Glutamatergic neuron (in vitro differentiated cells): Measurements from ENCODE around the gene FEM1A. TPM values are rescaled to one million over a fixed set of nuclear protein-coding genes. Genes with fewer than 3 reads are reported as not detected.
A peak's percentile ranks its signal among the peaks of the same experiment; 100 is the strongest.
"Not testable (repeated sequence)": the region's sequence is repeated elsewhere in the genome, so short reads cannot be mapped to it uniquely, and the experiment has no call there.

Experiments
- DNase-seq: peaks from one replicate; pipeline ENCODE4 v3.0.0; 2022
- H3K27ac Mint-ChIP-seq: one replicate; pipeline ENCODE4 v1.8.0; 2020; ENCODE audit warnings: mild to moderate bottlenecking, mixed read lengths, inconsistent platforms; ENCODE audit not compliant: unreplicated experiment
- H3K27me3 Mint-ChIP-seq: one replicate; pipeline ENCODE4 v1.8.0; 2020; ENCODE audit warnings: mild to moderate bottlenecking, moderate library complexity, mixed read lengths, inconsistent platforms; ENCODE audit not compliant: unreplicated experiment
- H3K36me3 Mint-ChIP-seq: one replicate; pipeline ENCODE4 v1.8.0; 2020; ENCODE audit warnings: mild to moderate bottlenecking, mixed read lengths, inconsistent platforms; ENCODE audit not compliant: unreplicated experiment
- H3K4me1 Mint-ChIP-seq: one replicate; pipeline ENCODE4 v1.8.0; 2020; ENCODE audit warnings: mild to moderate bottlenecking, low read depth, mixed read lengths, inconsistent platforms; ENCODE audit not compliant: unreplicated experiment
- H3K4me3 Mint-ChIP-seq: one replicate; pipeline ENCODE4 v1.8.0; 2020; ENCODE audit warnings: mild to moderate bottlenecking, mixed read lengths, inconsistent platforms; ENCODE audit not compliant: unreplicated experiment
- H3K9me3 Mint-ChIP-seq: one replicate; pipeline ENCODE4 v1.8.0; 2020; ENCODE audit warnings: mild to moderate bottlenecking, moderate library complexity, mixed read lengths, inconsistent platforms; ENCODE audit not compliant: unreplicated experiment
- CTCF ChIP-seq: fragments of 200-600 bp; sonication (generic); IDR thresholded peaks from one replicate; pipeline ENCODE4 v1.5.0; 2021; ENCODE audit not compliant: partially characterized antibody, unreplicated experiment
- total RNA-seq: library from RNA; stranded (reverse); fragmentation: NEBNext Ultra II Directional; extraction: Animal tissue kit (Norgen Biotek cat#: 25700); gene quantifications from one replicate; pipeline ENCODE4 v1.2.1, GENCODE V29; 2021; ENCODE audit not compliant: unreplicated experiment

Gene FEM1A
- total RNA-seq, 1 donor from 2014 or later: 11.3 TPM

DNA sequence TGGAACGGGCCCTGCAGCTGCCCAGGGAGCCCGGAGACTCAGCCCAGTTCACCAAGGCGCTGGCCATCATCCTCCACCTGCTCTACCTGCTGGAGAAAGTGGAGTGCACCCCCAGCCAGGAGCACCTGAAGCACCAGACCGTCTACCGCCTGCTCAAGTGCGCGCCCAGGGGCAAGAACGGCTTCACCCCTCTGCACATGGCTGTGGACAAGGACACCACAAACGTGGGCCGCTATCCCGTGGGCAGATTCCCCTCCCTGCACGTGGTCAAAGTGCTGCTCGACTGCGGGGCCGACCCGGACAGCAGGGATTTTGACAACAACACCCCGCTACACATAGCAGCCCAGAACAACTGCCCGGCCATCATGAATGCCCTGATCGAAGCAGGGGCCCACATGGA lies 1.7 kb downstream of the FEM1A start:
- not testable (repeated sequence) for H3K27me3 Mint-ChIP-seq, H3K27ac Mint-ChIP-seq, H3K4me1 Mint-ChIP-seq, DNase-seq, H3K36me3 Mint-ChIP-seq, H3K9me3 Mint-ChIP-seq
- peak overlapping the region; percentile 11 for H3K4me3 Mint-ChIP-seq

GRCh38 chr19:4794971-4795370 lies 3.4 kb downstream of the FEM1A start:
- Mint-ChIP-seq H3K36me3 (no peaks in the 10 kb centered on the region), H3K9me3 (peaks cover 6% of the 10 kb centered on the region)

GRCh38 chr19:4795400-4795799 lies 3.9 kb downstream of the FEM1A start:
- Mint-ChIP-seq H3K4me3 (no peak overlapping the region), H3K27ac (no peak overlapping the region), H3K9me3 (peaks cover 6% of the 10 kb centered on the region), H3K27me3 (peaks cover 8% of the 10 kb centered on the region), H3K4me1 (no peaks in the 10 kb centered on the region), H3K36me3 (no peaks in the 10 kb centered on the region)
- DNase-seq: no peak
- no peak for TF ChIP-seq CTCF

More at GRCh38 chr19:4794971-4795370, 3.4 kb downstream of the FEM1A start:
- Mint-ChIP-seq H3K27me3 (peaks cover 8% of the 10 kb centered on the region), H3K27ac (no peak overlapping the region), H3K4me1 (no peaks in the 10 kb centered on the region), H3K4me3 (no peak overlapping the region)
- no peak for DNase-seq
- TF ChIP-seq CTCF: no peak

GRCh38 chr19:4800591-4801081 lies 9.1 kb downstream of the FEM1A start:
- H3K27me3 Mint-ChIP-seq: peaks cover 3% of the 10 kb centered on the region
- no peak for DNase-seq
- no peaks in the 10 kb centered on the region for H3K4me1 Mint-ChIP-seq
- no peaks in the 10 kb centered on the region for H3K36me3 Mint-ChIP-seq
- no peak overlapping the region for H3K27ac Mint-ChIP-seq
- peaks cover 2% of the 10 kb centered on the region for H3K9me3 Mint-ChIP-seq
- TF ChIP-seq CTCF: no peak
- no peak overlapping the region for H3K4me3 Mint-ChIP-seq

DNA sequence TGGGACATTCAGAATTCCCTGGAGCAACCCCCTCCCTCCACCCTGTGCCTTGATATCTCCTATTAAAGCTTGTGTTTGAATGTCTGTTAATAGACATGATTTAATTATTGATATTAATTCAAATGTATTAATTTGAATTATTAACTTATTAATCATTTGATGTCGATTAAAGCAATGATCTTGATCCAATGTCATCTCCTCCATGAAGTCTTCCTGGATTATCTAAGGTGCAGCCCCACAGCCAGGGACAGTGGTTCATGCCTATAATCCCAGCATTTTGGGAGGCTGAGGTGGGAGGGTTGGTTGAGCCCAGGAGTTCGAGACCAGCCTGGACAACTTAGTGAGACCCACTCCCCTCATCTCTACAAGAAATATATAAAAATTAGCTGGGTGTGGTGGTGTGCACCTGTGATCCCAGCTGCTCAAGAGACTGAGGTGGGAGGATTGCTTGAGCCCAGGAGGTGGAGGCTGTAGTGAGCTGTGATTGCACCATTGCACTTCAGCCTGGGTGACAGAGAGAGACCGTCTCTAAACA lies 9.6 kb downstream of the FEM1A start:
- DNase-seq: no peak
- Mint-ChIP-seq H3K36me3 (no peaks in the 10 kb centered on the region), H3K27me3 (peaks cover 3% of the 10 kb centered on the region), H3K4me1 (no peaks in the 10 kb centered on the region), H3K9me3 (peaks cover 2% of the 10 kb centered on the region), H3K4me3 (no peak overlapping the region), H3K27ac (no peak overlapping the region)
- no peak for TF ChIP-seq CTCF
